Measurements from ENCODE around the gene FGFRL1.
"Not testable (repeated sequence)": the region's sequence is repeated elsewhere in the genome, so short reads cannot be mapped to it uniquely, and the experiment has no call there.

The FGFRL1 gene

DNA sequence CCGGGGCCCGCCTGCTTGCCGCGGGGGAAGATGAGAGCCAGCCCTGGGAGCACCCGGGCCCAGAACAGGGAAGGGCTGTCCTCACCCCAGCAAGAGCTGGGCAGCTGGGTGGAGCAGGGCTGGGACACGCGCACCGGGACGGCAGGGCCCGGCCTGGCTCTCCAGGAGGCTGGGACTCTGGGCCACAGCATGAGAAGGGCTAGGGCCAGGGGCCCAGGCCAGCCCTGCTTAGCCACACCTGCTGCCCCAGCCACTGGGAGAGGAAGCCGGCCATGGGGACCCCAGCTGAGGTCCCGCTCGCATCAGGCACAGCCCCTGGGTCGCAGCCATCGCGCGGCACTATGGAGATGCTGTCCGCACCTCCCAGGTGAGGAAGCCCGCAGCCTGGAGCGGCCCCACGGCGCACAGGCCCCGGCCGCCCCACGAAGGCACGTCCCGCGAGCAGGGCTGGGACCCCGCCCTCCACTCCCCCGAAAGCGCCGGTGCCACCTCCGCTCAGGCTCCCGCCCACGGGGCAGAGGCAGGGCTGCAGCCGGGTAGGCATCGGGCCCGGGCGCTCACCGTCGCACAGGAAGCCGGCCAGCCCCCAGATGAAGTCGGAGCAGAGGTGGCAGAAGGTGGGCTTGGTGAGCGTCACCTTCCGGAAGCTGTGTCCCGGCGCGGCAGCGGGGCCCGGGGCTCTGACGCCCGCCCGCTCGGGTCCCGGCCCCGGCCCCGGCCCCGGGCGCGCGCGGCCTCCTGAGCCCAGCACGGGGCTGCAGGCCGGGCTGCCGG, 38.6 kb upstream of the FGFRL1 start:
- in situ Hi-C loops (cut with MboI; ENCODE audit: low sequenced_read_pairs) = no loop called here

DNA sequence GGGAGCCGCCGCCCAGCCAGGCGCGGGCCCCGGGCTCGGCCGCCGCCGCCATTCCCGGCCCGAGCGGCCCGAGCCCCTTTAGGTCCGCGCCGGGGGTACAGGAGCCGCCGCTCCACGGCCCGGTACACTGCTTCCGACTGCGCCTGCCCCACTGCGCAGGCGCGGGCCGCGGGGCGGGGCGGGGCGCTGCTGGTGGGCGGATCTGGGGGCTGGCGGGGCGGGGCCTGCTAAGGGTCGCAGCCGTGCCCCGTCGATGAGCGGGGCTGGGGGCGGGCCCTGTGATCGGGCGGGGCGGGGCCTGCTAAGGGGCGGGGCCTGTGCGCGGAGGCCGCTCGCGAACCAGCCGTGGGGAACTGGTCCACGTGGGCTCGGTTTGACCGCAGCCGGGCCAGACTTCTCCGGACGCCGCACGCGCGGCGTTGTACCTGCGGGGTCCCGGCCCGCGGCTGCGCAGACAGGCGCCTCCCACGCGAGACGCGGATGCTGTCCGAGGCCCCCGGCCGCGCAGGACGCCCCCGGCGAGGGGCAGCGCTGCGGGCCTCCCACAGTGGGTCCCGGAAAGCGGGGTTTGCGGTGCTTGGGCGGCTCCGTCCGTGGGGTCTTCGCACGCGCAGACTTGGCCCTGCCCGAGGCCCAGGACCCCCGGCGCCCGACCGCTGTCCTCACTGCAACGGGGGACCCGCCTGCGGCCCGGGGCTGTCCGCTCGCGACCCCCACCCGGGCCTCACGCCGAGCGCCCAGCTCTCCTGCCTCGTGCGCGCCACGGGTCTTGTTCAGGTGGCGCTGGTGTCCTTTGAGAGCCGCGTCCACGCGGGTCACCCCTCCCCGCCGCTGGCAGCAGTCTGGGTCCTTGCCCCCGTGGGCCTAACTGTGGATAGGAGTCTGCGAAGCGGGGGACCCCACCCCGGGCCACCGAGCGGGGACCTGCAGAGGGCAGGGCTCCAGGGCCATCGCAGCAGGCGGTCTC, 37.7 kb upstream of the FGFRL1 start, which contains the start of gene DGKQ:
TSS of gene DGKQ (minus strand) at position 139 of the 967 bp plus-strand sequence. CDS start at position 52, 87 bp downstream.
- in situ Hi-C loops (cut with MboI; ENCODE audit: low sequenced_read_pairs) = no loop called here

DNA sequence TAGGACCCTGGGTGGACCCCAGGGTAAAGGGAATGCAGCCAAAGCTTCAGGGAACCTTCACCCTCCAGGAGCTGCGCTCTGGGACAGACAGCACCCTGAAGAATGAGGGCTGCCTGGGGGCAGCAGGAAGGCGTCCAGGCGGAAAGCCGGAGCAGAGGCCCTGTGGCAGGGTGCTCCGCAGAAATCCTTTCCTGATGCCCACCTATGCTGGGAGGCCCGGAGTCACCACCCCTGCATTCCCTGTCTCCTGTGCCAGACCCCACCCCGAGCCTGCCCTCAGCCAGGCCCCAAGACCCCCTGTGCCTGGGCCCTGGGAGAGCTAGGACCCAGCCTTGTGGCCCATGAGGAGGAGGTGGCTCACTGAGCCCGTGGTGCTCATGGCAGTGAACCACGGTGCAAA, 36.8 kb upstream of the FGFRL1 start:
- in situ Hi-C loops (cut with MboI; ENCODE audit: low sequenced_read_pairs) = no loop called here

DNA sequence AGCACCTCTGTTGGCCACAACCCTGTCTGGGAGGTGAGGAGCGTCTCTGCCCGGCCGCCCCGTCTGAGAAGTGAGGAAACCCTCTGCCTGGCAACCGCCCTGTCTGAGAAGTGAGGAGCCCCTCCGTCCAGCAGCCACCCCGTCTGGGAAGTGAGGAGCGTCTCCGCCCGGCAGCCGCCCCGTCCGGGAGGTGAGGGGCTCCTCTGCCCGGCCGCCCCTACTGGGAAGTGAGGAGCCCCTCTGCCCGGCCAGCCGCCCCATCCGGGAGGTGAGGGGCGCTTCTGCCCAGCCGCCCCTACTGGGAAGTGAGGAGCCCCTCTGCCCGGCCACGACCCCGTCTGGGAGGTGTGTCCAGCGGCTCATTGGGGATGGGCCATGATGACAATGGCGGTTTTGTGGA, 35.4 kb upstream of the FGFRL1 start:
- in situ Hi-C loops (cut with MboI; ENCODE audit: low sequenced_read_pairs) = not testable (repeated sequence)

DNA sequence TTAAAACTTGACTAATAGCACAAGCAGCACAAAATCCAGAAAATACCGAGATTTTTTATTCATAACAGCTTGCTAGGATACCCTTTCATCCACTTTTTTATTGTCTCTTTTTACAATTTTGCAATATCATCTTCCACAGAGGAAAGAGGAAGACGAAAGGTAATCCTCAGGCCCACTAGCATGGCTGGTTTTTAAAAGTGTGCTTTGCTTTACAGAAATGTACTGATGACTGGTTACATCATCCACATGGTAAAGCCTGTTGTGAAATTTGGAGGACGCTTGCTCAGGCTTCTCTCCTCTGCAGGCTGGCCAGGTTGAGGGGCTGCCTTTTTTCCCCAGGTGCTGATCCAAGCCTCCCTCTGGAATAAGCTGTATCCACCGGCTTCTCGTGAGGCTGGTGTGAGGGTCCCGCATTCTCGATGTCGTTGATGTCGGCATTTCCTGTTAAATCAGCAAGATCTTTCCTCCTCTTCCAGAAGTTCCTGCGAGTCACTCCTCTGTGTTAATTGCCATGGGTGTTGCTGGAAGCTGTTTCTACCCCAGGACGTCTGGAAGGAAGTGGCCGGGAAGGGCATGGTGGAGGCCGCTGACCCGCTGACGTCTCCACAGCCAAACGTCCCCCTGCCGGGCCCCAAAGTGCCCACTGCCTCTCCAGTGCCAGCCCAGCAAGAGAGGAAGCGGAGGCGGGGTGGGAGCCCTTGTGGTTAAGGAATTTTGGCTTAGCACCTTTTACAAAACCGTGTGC, 32.3 kb upstream of the FGFRL1 start:
- in situ Hi-C loops (cut with MboI; ENCODE audit: low sequenced_read_pairs) = no loop called here

DNA sequence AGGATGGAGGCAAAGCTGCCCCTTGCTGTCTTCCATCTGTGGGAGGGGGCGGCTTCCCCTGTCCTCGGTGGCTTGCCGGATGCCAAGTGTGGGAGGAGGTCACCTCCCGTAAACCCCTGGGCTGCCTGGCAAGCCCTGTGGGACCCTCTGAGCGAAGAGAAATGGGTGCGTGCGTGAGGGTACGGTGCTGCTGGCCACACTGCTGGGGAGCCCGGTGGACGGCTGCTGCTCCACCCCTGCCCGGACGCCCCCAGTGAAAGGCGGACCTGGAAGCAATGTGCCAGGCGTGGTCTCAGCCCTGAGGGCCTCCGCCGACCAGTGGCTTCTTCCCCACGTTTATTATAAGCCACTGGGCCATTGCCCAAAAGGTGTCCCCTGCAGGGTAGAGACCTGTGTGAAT, 29.1 kb upstream of the FGFRL1 start:
- in situ Hi-C loops (cut with MboI; ENCODE audit: low sequenced_read_pairs) = no loop called here

DNA sequence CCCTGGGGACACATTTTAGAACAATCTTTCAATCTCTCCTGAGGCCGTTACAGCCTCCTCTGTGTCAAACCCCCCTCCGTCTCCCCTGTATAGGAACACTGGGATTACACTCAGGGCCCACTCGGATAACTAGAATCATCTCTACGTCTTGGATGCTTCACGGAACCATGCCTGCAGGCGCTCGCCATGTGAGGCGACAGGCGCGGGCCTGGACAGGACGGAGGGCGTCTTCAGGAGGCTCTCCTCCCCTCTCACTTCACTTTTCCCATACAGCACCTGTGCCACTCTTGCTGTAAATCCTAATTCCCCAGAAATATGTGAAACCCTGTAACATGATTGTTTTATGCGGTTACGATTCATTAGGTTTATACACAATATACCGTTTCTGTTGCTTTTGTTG, 28.6 kb upstream of the FGFRL1 start:
- in situ Hi-C loops (cut with MboI; ENCODE audit: low sequenced_read_pairs) = no loop called here

DNA sequence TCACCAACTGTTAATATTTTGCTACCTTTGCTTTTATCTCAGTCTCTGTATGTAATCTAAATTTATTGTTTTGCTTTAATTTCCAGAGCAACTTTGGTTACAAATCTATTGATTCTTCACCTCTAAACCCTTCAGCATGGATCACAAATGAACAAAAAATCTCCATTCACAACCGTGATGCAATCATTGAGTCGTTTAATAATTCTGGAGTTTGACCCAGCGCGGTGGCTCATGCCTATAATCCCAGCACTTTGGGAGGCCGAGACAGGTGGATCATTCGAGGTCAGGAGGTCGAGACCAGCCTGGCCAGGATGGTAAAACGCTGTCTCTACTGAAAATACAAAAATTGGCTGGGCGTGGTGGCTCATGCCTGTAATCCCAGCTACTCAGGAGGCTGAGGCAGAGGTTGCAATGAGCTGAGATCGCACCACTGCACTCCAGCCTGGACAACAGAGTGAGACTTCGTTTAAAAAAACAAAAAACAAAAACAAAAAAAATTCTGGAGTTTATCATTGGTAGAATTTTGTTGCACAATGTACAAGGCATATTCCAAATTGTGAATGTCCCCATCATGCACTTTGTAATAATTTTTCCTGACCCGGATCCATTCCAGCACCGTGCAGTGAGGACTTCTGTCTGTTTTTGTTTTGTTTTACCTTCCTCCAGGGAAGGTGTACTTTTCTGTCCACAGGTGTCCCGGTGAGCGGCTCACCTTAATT, 26.9 kb upstream of the FGFRL1 start:
- in situ Hi-C loops (cut with MboI; ENCODE audit: low sequenced_read_pairs) = no loop called here

DNA sequence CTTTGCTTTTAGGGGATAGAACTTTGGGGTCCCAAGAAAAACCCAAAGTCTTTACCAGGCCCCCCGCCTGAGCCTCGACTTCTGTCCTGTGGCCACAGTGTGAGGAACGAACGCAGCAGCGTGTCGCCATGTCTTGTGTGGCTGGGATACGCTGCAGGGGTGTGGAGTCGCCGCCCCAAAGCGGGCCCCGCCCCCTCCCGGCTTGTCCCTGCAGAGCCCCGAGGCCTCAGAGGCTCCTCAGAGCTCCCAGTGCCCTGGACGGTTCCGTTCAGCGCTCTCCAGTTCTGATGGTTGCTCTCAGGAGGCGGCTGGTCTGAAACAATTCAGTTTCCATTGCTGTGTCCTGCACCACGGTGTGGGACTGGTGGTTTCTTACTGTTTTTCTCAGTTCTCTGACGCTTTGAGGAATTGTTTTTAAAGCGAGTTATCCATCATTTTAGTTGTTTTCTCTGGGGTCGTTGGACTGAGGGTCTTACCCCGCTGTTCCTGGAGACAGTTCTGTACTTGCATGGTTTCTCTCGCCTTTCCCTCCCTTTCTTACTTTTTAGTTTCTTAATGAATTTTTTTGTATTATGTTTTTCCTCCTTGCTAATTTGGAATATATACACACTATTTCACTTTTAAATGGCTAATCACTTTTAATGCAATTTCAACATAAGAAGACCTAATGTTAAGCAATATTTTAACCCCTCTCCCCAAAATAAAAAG, 26.1 kb upstream of the FGFRL1 start:
- in situ Hi-C loops (cut with MboI; ENCODE audit: low sequenced_read_pairs) = no loop called here

DNA sequence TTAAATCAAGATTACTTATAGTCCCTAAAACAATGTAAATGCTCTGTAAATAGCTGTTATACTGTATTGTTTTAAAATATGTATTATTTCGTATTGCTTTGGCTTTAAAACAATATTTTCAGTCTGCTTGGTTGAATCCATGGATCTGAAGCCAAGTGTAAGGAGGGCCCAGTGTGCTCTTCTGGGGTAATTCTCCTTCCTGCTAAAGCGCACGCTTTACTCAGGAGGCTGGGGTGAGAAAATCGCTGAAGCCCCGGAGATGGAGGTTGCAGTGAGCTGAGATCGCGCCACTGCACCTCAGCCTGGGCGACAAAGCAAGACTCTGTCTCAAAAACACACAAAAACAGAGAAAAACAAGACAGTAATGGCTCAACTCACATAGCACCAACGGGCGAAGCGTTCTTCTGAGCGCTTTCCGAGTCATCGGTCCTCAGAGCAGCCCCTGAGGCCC, 25.0 kb upstream of the FGFRL1 start:
- in situ Hi-C loops (cut with MboI; ENCODE audit: low sequenced_read_pairs) = no loop called here

DNA sequence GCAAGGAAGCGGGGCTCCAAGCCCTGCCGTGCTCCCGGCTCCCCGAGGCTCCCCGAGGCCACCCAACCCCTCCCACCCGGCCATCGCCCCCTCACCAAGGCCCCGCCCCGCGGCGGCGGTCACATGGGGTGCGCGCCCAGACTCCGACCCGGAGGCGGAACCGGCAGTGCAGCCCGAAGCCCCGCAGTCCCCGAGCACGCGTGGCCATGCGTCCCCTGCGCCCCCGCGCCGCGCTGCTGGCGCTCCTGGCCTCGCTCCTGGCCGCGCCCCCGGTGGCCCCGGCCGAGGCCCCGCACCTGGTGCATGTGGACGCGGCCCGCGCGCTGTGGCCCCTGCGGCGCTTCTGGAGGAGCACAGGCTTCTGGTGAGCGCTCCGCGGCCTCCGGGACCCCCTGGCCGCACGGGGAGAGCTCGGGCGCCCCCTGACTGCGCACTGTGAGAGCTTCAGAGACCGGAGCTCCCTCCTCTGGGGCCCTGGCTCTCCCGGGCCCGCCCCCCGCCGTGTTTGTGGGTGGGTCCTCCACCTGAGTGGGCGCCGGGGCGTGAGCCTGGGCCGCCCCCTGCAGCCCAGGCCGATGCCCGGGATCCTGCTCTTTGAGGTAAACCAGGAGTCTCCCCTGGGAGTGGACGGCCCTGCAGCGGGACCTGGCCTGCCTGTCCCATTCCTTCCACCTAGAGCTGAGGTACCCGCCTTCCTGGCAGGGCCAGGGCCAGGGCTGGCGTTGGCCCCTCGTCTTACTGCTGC, 24.4 kb upstream of the FGFRL1 start, which contains the start of gene IDUA:
TSS of gene IDUA (plus strand) at position 166 of the 745 bp plus-strand sequence. CDS start at position 207, 41 bp downstream.
- in situ Hi-C loops (cut with MboI; ENCODE audit: low sequenced_read_pairs) = no loop called here

DNA sequence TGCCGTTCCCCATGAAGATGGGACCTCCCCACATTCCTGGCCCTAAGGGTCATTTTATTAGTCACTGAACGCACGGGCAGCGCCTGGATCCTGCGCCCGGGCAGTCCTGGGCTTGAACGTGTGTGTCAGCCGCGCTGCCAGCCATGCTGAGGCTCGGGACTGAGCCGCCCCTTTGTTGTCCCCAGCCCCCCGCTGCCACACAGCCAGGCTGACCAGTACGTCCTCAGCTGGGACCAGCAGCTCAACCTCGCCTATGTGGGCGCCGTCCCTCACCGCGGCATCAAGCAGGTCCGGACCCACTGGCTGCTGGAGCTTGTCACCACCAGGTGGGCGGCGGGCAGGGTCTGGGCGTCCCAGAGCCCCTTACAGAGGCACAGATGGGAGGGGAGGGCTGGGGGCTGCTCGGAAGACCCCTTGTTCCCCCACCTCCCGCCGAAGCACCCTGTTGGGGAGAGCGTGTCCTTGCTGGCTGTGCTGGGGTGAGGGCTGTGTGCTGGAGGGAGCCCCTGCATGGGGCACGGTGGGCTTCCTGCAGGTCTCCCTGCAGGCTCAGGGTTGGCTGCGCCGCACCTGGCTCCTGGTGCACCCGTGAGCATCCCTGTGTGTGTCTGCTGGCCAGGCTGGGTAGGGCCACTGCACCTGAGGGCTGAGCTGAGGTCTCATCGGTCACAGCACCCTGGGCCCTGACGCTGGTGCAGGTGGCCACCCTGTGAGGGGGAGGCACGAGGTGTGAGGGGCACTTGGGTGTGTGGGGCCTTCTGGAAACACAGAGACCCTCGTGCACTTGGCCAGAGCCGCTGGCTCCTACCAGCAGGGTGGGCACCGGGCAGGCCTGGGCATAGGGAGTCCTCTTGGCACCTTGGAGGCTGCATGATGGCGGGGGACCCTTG, 23.6 kb upstream of the FGFRL1 start:
- in situ Hi-C loops (cut with MboI; ENCODE audit: low sequenced_read_pairs) = no loop called here

DNA sequence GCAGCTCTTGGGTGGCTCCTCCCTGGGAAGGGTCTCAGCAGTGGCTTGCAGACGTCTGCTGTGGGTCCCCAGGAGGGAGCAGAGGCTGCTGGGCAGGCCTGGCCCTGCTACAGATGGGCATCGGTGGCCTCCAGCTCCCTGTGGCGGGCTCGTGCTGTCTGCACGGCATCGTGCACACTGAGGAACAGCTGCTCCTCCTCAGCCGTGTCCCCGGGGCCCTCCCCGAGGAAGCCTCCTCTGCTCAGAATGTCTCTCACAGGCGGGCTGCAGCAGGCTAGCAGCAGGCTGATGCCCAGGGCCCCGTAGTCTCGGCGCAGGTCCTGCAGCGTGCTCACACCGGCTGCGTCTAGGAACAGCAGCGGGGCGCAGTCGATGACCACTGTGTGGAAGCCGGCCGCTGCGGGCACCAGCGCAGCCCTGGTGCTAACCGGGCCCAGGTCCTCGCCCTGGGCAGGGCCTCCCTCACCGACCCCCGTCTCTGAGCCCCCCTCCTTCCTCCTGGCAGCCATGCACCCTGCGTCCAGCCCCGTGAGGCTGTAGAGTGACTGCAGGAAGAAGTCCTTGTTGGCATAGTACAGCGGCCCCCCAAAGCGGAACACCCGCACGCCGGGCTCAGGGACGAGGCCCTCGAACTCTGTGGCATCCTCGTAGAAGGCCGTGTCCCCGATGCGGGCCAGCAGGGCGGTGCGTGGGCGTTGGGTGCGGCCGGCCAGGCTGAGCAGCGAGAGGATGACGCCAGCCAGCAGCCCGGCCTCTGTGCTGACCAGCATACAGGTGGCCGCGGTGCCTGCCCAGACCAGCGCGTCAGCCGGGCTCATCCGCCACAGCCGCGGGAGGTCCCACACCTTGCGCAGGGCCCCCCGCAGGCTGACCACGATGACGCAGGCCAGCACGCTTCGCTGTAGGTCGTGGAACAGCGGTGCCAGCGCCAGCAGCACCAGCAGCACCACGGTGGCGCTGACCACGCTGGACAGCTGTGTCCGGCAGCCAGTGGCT, 22.4 kb upstream of the FGFRL1 start:
- in situ Hi-C loops (cut with MboI; ENCODE audit: low sequenced_read_pairs) = no loop called here

DNA sequence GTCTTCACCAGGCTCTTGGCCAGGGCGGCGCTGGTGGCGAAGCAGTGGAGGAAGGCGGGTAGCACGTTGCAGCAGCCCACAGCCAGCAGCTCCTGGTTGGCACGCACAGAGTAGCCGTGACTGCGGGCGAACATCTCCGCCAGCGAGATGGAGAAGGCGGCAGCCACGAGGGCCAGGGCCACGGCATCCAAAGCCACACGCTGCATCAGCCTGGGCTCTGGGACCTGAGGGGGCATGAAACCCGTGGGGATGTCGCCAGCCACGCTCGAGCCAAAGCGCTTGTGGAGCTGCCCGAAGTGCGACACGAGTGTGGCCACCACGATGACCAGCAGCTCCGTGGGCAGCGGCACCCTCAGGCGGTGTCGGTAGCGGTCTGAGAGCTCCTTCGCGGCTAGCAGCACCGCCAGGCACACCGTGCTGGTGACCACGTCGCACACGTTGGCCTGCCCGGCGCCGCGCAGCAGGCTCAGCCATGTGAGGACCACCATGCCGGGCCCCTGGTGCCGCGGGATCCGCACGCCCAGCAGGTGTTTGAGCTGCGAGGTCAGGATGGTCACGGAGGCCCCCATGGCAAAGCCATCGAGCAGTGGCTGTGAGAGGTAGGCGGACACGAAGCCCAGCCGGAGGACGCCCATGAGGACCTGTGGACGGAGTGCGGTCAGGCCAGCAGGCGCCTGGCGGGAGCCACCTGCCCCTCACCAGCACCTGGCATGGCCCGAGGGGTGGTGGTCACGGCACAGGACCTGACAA, 21.5 kb upstream of the FGFRL1 start:
- in situ Hi-C loops (cut with MboI; ENCODE audit: low sequenced_read_pairs) = no loop called here

DNA sequence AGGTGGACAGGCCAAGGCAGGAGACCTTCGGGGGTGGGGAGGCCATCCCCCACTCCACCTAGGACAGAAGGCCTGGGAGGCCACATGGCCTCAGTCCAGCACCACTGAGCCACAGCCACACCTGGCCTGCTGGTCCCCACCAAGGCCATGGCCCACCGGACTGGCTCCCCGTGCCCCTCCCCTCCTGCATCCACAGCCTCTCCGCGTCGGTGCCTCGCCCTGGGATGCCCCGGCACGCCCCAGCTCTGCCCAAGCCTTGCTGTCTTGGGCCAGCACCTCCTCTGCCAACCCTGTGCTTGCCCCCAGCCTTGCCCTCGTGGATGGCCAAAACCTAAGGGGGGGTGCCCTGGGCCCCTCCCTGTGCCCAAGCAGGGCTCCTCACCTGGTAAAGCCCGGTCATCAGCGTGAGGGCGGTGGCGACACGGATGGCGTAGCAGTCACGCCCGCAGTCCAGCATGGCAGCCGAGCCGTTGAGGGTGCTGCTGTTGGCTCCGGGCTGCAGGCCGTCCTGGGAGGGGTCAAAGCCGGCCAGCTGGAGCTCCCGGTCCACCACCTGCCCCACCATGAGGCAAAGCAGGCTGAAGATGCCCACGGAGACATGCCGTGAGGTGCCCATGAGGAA, 20.6 kb upstream of the FGFRL1 start:
- in situ Hi-C loops (cut with MboI; ENCODE audit: low sequenced_read_pairs) = no loop called here

Data from HL-60/S4 treated with retinoic acid at 250 ng/mL for 4 days and 3 days (cell line).